GM12874 (cell line): ENCODE data around the gene SYCE3.

Experiments used
- CTCF ChIP-seq: IDR thresholded peaks from 2 replicates; pipeline ENCODE4 v1.5.1; 2011; ENCODE audit warnings: low read depth, mild to moderate bottlenecking, control low read depth, low read length, moderate library complexity; ENCODE audit not compliant: insufficient read depth

SYCE3 gene

GRCh38 chr22:50562523-50563412 lies at the start of gene SYCE3:
TSS of gene SYCE3 (minus strand) at chr22:50562919. CDS start at chr22:50556405, 6,514 bp downstream.
- peak; percentile 98 for TF ChIP-seq CTCF

GRCh38 chr22:50612168-50612527 lies 49.4 kb upstream of the SYCE3 start:
- no peak for TF ChIP-seq CTCF

- no peak for TF ChIP-seq CTCF
Observed at GRCh38 chr22:50611341-50612060, 48.8 kb upstream of the SYCE3 start.

- TF ChIP-seq CTCF, result no peak
Observed at GRCh38 chr22:50610581-50610980, 47.9 kb upstream of the SYCE3 start.

- no peak for TF ChIP-seq CTCF
Observed at GRCh38 chr22:50610041-50610451, 47.3 kb upstream of the SYCE3 start.

- no peak for TF ChIP-seq CTCF
Observed at GRCh38 chr22:50609599-50609998, 46.9 kb upstream of the SYCE3 start.

- no peak for TF ChIP-seq CTCF
Observed at GRCh38 chr22:50608996-50609395, 46.3 kb upstream of the SYCE3 start.
